Measurements from ENCODE around the gene PANK4.

- no peak for TF ChIP-seq CTCF (conservative IDR thresholded peaks at IDR 0.05 in 1 of 2, IDR thresholded peaks at IDR 0.05 in 1 of 2; ENCODE audit: extremely low read depth in 1 of 2, insufficient read depth in 1 of 2, low read depth in 1 of 2, low read length in 2 of 2)
- no peak for TF ChIP-seq EZH2 (IDR thresholded peaks at IDR 0.05; ENCODE audit: borderline replicate concordance, low read length)
Measured at GRCh38 chr1:2523891-2524609, 2.3 kb downstream of the PANK4 start.
